Occipital lobe (tissue), 2 donors: ENCODE data around the gene ZNF208. TPM values are rescaled to one million over a fixed set of nuclear protein-coding genes. Genes with fewer than 3 reads are reported as not detected.
A peak's percentile ranks its signal among the peaks of the same experiment; 100 is the strongest.
"Not testable (repeated sequence)": the region's sequence is repeated elsewhere in the genome, so short reads cannot be mapped to it uniquely, and the experiment has no call there.

ENCODE experiments used
- DNase-seq: peaks from one replicate; lab custom pipeline; 2025; lab: John Stamatoyannopoulos, UW
- total RNA-seq: library from RNA; depleted of rRNA; stranded (reverse); fragments of >200 nt; gene quantifications from one replicate; pipeline ENCODE4 v1.2.3, GENCODE V29; 2014

The ZNF208 gene
- total RNA-seq, result under 0.01 TPM

- peak; percentile 5 for DNase-seq
Observed at GRCh38 chr19:22010437-22011143, at the start of gene ZNF208. Gene ZNF208 (minus strand): TSS chr19:22010943. CDS start chr19:22010794, 149 bp downstream.

GRCh38 chr19:22052644-22053013 lies 41.9 kb upstream of the ZNF208 start:
- no peak for DNase-seq

- DNase-seq, result not testable (repeated sequence)
Observed at GRCh38 chr19:22041151-22041550, 30.4 kb upstream of the ZNF208 start.

- no peak for DNase-seq
Observed at GRCh38 chr19:22030680-22031079, 19.9 kb upstream of the ZNF208 start.

- DNase-seq, result no peak
Observed at GRCh38 chr19:22026687-22027086, 15.9 kb upstream of the ZNF208 start.

- DNase-seq, result not testable (repeated sequence)
Observed at GRCh38 chr19:22025539-22025938, 14.8 kb upstream of the ZNF208 start.

- no peak for DNase-seq
Observed at GRCh38 chr19:21970466-21970865, 40.3 kb downstream of the ZNF208 start.

GRCh38 chr19:21947775-21948174 lies 63.0 kb downstream of the ZNF208 start:
- no peak for DNase-seq

- no peak for DNase-seq
Observed at GRCh38 chr19:21940684-21941083, 70.1 kb downstream of the ZNF208 start.

GRCh38 chr19:21934593-21934992 lies 76.2 kb downstream of the ZNF208 start:
- DNase-seq, result no peak

- DNase-seq, result no peak
Observed at GRCh38 chr19:21934131-21934530, 76.6 kb downstream of the ZNF208 start.

- DNase-seq, result no peak
Observed at GRCh38 chr19:21922276-21922675, 88.5 kb downstream of the ZNF208 start.

- no peak for DNase-seq
Observed at GRCh38 chr19:21921691-21922180, 89.0 kb downstream of the ZNF208 start.

GRCh38 chr19:21915411-21915810 lies 95.3 kb downstream of the ZNF208 start:
- no peak for DNase-seq

GRCh38 chr19:21912654-21913053 lies 98.1 kb downstream of the ZNF208 start:
- no peak for DNase-seq

- DNase-seq, result no peak
Observed at GRCh38 chr19:21910318-21910717, 100.4 kb downstream of the ZNF208 start.

GRCh38 chr19:21908066-21908465 lies 102.7 kb downstream of the ZNF208 start:
- DNase-seq, result no peak

- no peak for DNase-seq
Observed at GRCh38 chr19:21907516-21907915, 103.2 kb downstream of the ZNF208 start.

- no peak for DNase-seq
Observed at GRCh38 chr19:21902571-21902970, 108.2 kb downstream of the ZNF208 start.

GRCh38 chr19:21901861-21902260 lies 108.9 kb downstream of the ZNF208 start:
- DNase-seq, result no peak

GRCh38 chr19:21900401-21900800 lies 110.3 kb downstream of the ZNF208 start:
- no peak for DNase-seq

GRCh38 chr19:21891086-21891485 lies 119.7 kb downstream of the ZNF208 start:
- no peak for DNase-seq

- DNase-seq, result not testable (repeated sequence)
Observed at GRCh38 chr19:21890017-21890416, 120.7 kb downstream of the ZNF208 start.
